GM18868 (cell line): ENCODE results near the gene CAMK2B.

Experiments used
- ATAC-seq: cut with Tn5 transposase; IDR thresholded peaks from one replicate; pipeline ENCODE4 v1.9.1; 2021; ENCODE audit warnings: mild to moderate bottlenecking, moderate library complexity; ENCODE audit not compliant: unreplicated experiment

CAMK2B gene

GRCh38 chr7:44330331-44330730 is 4.9 kb upstream of the CAMK2B start:
- no peak for ATAC-seq

- no peak for ATAC-seq
These were observed 4.5 kb upstream of the CAMK2B start for GRCh38 chr7:44329888-44330287.

- no peak for ATAC-seq
These were observed 3.7 kb upstream of the CAMK2B start for GRCh38 chr7:44329081-44329480.

GRCh38 chr7:44327981-44328380 is 2.6 kb upstream of the CAMK2B start:
- no peak for ATAC-seq

- no peak for ATAC-seq
These were observed 1.1 kb upstream of the CAMK2B start for GRCh38 chr7:44326261-44327125.

GRCh38 chr7:44325811-44326241 is 432 bp upstream of the CAMK2B start:
- ATAC-seq: no peak

- ATAC-seq: no peak
These were observed 753 bp downstream of the CAMK2B start for GRCh38 chr7:44324481-44325200.

- no peak for ATAC-seq
These were observed 1.3 kb downstream of the CAMK2B start for GRCh38 chr7:44324204-44324480.

GRCh38 chr7:44323381-44324203 is 1.8 kb downstream of the CAMK2B start:
- no peak for ATAC-seq

- ATAC-seq: no peak
These were observed 2.6 kb downstream of the CAMK2B start for GRCh38 chr7:44322631-44323363.

GRCh38 chr7:44321796-44322195 is 3.6 kb downstream of the CAMK2B start:
- no peak for ATAC-seq

- no peak for ATAC-seq
These were observed 4.5 kb downstream of the CAMK2B start for GRCh38 chr7:44320794-44321371.

- ATAC-seq: no peak
These were observed 5.3 kb downstream of the CAMK2B start for GRCh38 chr7:44320141-44320540.

- ATAC-seq: no peak
These were observed 7.1 kb downstream of the CAMK2B start for GRCh38 chr7:44318332-44318731.

GRCh38 chr7:44315301-44315903 is 10.0 kb downstream of the CAMK2B start:
- no peak for ATAC-seq

GRCh38 chr7:44313621-44314031 is 11.8 kb downstream of the CAMK2B start:
- no peak for ATAC-seq

GRCh38 chr7:44313016-44313415 is 12.4 kb downstream of the CAMK2B start:
- no peak for ATAC-seq

GRCh38 chr7:44311561-44312495 is 13.6 kb downstream of the CAMK2B start:
- no peak for ATAC-seq
